Gastrocnemius medialis (tissue), 4 donors: ENCODE results near the gene CD63. TPM values are rescaled to one million over a fixed set of nuclear protein-coding genes. Genes with fewer than 3 reads are reported as not detected.
A peak's percentile ranks its signal among the peaks of the same experiment; 100 is the strongest.

Source experiments
- ATAC-seq, 2 donors: fragments of 150-250 bp; one replicate each; pipeline ENCODE4 v1.9.1; 2016
- DNase-seq, 2 donors: peaks; one replicate each; pipeline ENCODE4 v3.0.0-alpha.2; 2019
- H3K27ac ChIP-seq, 4 donors: fragments of 200-600 bp; sonication (generic); 1 replicate in 1 of 4; 2 replicates in 3 of 4; pipeline ENCODE4 v1.5.1; 2016 to 2018; ENCODE audit warnings: mild to moderate bottlenecking in 2 of 4, moderate library complexity in 1 of 4
- H3K27me3 ChIP-seq, 3 donors: fragments of 200-600 bp; sonication (generic) in 2 of 3; 1 replicate in 1 of 3; 2 replicates in 2 of 3; pipeline versions ENCODE4 v1.5.1 to v1.6.0; 2016 to 2019; ENCODE audit warnings: mild to moderate bottlenecking in 1 of 3, moderate library complexity in 1 of 3
- H3K36me3 ChIP-seq, 2 donors: fragments of 200-600 bp; sonication (generic) in 1 of 2; one replicate each; pipeline ENCODE4 v1.5.1; 2017 to 2018
- H3K4me1 ChIP-seq, 2 donors: fragments of 200-600 bp; sonication (generic) in 1 of 2; one replicate each; pipeline ENCODE4 v1.5.1; 2016 to 2017; ENCODE audit warnings: mild to moderate bottlenecking in 2 of 2
- H3K4me3 ChIP-seq, 4 donors: fragments of 200-600 bp; sonication (generic) in 3 of 4; 1 replicate in 1 of 4; 2 replicates in 3 of 4; pipeline ENCODE4 v1.5.1; 2016 to 2019; ENCODE audit warnings: mild to moderate bottlenecking in 2 of 4
- H3K9me3 ChIP-seq, 3 donors: fragments of 200-600 bp; sonication (generic) in 2 of 3; 1 replicate in 1 of 3; 2 replicates in 2 of 3; pipeline ENCODE4 v1.5.1; 2016 to 2019
- POLR2A ChIP-seq, 2 donors: fragments of 450-650 bp; IDR thresholded peaks; one replicate each; pipeline ENCODE4 v1.6.1; 2017; ENCODE audit warnings: antibody characterized with exemption in 2 of 2, mild to moderate bottlenecking in 2 of 2, moderate library complexity in 2 of 2
- in situ Hi-C, 4 donors: fragments of 200-750 bp; cut with MboI; loops; one replicate each; pipeline versions ENCODE4 v1.15.0 to v1.8.0; 2017; ENCODE audit warnings: low sequenced_read_pairs in 4 of 4
- intact Hi-C: fragments of 100-400 bp; cut with DNase I; formaldehyde crosslinking; loops from one replicate; pipeline ENCODE4 v1.15.1; 2023; ENCODE audit warnings: low total_unique reads
- total RNA-seq, 4 donors: library from RNA; depleted of rRNA; stranded (reverse); fragments of >200 nt; gene quantifications; one replicate each; pipeline versions ENCODE4 v1.1.0 to v1.2.3, GENCODE V29; 2016
- TF ChIP-seq, protein P1 (sequence below), 5 experiments: fragments of 450-650 bp in 3 of 5; fragments of 200-600 bp in 2 of 5; sonication (generic) in 2 of 5; IDR thresholded peaks in 4 of 5; conservative IDR thresholded peaks in 1 of 5; 1 replicate in 4 of 5; 2 replicates in 1 of 5; pipeline ENCODE4 v1.5.1; 2016 to 2019; ENCODE audit warnings: antibody characterized with exemption in 5 of 5, mild to moderate bottlenecking in 3 of 5, moderate library complexity in 3 of 5

CD63 gene
- total RNA-seq, 4 donors from 2014 or later: 423 to 1,107 (median 634) TPM

DNA sequence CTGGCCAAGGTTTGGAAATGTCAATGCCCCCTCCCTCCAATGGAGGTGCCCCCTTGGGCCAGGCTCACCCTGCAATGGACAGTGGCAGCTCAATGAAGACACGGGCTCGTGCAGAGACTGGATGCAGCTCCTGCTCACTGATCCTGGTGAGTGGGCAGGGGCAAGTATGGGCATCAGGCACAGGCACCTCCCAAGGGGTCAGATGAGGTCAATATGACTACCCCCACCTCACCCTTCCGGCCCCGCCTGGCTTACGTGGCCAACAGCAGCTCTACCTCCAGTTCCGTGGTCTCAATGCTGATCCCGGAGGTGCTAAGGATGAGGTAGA lies 34.7 kb downstream of the CD63 start:
- Histone ChIP-seq H3K4me3 (no peak overlapping the region), H3K27ac (peak overlapping the region in 2 of 4 donors; percentile 42 to 48), H3K9me3 (no peaks in the 10 kb centered on the region), H3K36me3 (peaks cover 0 to 81% of the 10 kb centered on the region in 2 donors), H3K4me1 (no peaks in the 10 kb centered on the region), H3K27me3 (no peaks in the 10 kb centered on the region)
- intact Hi-C loops (no loop called here), in situ Hi-C loops (no loop called here)
- no peak for TF ChIP-seq POLR2A (IDR thresholded peaks at IDR 0.05)
- TF ChIP-seq, protein P1, sequence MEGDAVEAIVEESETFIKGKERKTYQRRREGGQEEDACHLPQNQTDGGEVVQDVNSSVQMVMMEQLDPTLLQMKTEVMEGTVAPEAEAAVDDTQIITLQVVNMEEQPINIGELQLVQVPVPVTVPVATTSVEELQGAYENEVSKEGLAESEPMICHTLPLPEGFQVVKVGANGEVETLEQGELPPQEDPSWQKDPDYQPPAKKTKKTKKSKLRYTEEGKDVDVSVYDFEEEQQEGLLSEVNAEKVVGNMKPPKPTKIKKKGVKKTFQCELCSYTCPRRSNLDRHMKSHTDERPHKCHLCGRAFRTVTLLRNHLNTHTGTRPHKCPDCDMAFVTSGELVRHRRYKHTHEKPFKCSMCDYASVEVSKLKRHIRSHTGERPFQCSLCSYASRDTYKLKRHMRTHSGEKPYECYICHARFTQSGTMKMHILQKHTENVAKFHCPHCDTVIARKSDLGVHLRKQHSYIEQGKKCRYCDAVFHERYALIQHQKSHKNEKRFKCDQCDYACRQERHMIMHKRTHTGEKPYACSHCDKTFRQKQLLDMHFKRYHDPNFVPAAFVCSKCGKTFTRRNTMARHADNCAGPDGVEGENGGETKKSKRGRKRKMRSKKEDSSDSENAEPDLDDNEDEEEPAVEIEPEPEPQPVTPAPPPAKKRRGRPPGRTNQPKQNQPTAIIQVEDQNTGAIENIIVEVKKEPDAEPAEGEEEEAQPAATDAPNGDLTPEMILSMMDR (IDR thresholded peaks at IDR 0.05 in 4 of 5, conservative IDR thresholded peaks at IDR 0.05 in 1 of 5): no peak
- peak in 1 of 2 donors; percentile 10 for DNase-seq
- ATAC-seq: no peak

DNA sequence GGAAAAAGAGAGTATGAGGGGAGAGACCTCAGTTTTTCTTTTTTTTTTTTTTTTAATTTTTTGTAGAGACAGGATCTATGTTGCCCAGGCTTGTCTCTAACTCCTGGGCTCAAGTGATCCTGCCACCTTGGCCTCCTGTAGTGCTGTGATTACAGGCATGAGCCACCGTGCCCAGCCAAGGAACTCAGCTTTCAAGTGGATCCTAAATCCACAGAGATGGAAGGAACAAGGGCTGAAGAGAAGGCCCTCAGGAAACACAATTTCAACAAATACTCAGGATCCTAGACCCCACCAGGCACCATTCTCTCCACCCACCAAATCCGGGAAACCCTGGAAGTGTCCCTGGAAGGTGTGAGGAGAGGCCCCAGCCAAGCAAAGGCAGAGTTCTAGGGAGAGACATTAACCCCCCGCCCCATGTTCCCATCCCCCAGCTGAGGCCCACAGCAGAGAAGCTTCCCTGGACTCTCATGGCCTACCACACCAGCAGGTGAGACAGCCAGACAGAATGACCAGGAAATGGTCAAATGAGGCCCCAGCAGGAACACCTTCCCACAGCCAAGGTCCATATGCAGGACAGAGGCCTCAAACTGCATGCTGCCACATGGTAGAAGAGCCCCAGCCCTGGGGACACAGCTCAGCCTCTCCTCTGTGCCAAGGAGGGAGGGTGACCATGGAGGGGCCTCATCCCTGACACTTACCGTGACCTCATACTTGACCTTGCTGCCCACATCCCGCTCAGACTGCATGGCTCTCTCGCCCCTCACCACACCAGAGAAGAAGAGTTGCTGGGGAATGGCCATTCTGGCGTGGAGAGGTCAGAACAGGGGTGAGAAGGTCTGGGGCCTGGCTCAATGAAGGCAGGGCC lies 35.3 kb downstream of the CD63 start:
- H3K27me3 ChIP-seq: no peaks in the 10 kb centered on the region
- ATAC-seq: no peak
- intact Hi-C loops: no loop called here
- H3K4me3 ChIP-seq: no peak overlapping the region
- no peaks in the 10 kb centered on the region for H3K9me3 ChIP-seq
- peaks cover 0 to 81% of the 10 kb centered on the region in 2 donors for H3K36me3 ChIP-seq
- H3K4me1 ChIP-seq: no peaks in the 10 kb centered on the region
- in situ Hi-C loops: no loop called here
- peak in 1 of 2 donors; percentile 8 for DNase-seq
- no peak for TF ChIP-seq POLR2A (IDR thresholded peaks at IDR 0.05)
- TF ChIP-seq, protein P1 (IDR thresholded peaks at IDR 0.05 in 4 of 5, conservative IDR thresholded peaks at IDR 0.05 in 1 of 5): no peak
- peak overlapping the region in 3 of 4 donors; percentile 5 to 48 (median 42) for H3K27ac ChIP-seq

DNA sequence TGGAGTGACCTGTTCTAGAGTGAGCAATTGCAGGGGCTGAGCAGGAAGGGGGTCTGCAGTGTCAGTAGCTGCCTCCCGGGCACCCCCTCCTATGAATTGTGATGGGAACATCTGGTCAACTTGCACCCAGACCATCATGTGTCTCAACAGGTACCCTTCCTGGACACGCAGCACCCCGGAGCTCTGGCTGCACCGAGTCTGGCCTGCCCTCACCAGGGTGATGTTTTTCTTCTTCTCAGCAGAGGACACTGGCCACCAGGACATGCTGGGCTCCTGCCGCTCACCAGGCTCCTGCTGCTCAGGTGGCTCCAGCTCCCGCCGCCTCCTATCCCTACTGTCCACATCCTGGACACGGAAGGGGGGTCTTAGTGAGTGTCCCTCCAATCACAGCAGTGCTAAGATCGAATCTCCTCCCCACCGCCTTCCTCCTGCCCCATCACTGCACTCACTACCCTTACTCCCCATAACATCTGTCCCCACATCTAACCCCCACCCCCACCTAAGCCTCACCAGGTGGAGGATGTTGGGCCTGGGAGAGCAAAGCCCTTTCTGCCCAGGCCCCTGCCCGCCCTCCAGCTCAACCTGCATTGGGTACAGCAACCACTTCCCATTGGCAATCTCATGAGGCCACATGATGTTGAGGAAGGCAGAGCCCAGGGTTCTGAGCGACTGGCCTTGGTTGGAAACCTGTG lies 36.0 kb downstream of the CD63 start:
- intact Hi-C loops: no loop called here
- no peak for ATAC-seq
- TF ChIP-seq POLR2A (IDR thresholded peaks at IDR 0.05): no peak
- TF ChIP-seq, protein P1 (IDR thresholded peaks at IDR 0.05 in 4 of 5, conservative IDR thresholded peaks at IDR 0.05 in 1 of 5): no peak

DNA sequence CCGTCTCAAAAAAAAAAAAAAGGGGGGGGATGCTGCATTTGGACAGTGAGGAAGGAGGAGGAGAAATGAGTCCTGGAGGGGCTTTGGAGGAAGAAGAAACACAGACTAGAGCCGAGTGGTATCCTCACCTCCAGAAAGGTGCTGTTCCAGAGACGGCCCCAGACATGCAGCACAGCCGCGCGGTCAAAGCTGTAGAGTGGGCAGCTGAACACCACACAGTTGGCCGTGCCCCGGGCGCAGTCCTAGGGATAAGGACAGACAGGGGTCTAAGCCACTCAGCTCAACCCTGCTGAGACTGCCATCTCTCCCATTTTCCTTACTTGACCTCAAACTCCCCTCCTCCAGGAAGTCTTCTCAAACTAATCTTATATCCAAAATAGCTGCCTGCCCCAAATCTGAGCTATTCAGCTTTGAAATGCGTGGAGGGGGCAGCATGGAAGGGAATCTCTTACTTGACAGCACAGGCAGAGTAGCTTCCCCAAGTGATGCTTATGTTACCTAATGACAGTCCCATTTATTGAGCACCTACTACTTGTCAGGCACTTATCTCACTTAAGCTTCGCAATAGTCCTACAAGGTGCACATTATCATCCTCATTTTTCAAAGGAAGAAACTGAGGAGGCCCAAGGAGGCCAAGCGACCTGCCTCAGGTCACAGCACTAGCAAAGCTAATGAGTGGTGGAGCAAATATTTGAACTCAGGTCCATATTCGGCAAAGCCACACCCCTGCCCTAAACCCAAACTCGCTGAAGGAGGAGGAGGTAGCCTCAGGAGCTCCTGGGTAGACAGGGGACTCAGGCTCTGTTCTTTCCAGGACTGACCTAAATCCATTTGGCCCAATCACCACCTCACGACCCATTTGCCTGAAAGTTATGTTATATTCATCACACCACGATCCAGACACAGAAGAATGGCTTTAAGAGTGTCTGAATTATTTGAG lies 39.8 kb downstream of the CD63 start:
- ATAC-seq (no peak), DNase-seq (no peak)
- Histone ChIP-seq H3K4me3 (no peak overlapping the region), H3K27ac (peak overlapping the region in 2 of 4 donors; percentile 9 to 14), H3K36me3 (peaks cover 0 to 66% of the 10 kb centered on the region in 2 donors), H3K9me3 (no peaks in the 10 kb centered on the region), H3K4me1 (no peaks in the 10 kb centered on the region), H3K27me3 (no peaks in the 10 kb centered on the region)
- TF ChIP-seq POLR2A (IDR thresholded peaks at IDR 0.05): no peak
- TF ChIP-seq, protein P1 (IDR thresholded peaks at IDR 0.05 in 4 of 5, conservative IDR thresholded peaks at IDR 0.05 in 1 of 5): no peak
- in situ Hi-C loops: no loop called here
- intact Hi-C loops: no loop called here

More for the DNA sequence above, 36.0 kb downstream of the CD63 start:
- H3K9me3 ChIP-seq: no peaks in the 10 kb centered on the region
- no peaks in the 10 kb centered on the region for H3K27me3 ChIP-seq
- H3K27ac ChIP-seq: peak overlapping the region in 1 of 4 donors; percentile 48
- peak in 1 of 2 donors; percentile 9 for DNase-seq
- H3K4me1 ChIP-seq: no peaks in the 10 kb centered on the region
- in situ Hi-C loops: no loop called here
- no peak overlapping the region for H3K4me3 ChIP-seq
- H3K36me3 ChIP-seq: peaks cover 0 to 81% of the 10 kb centered on the region in 2 donors
